Stimulated activated CD4-positive, alpha-beta T cell treated with anti-CD3 and anti-CD28 coated beads, Interleukin-12 subunit alpha, Interleukin-12 subunit beta, amount 100 ng/mL, for 48 hours (primary cell): Measurements from ENCODE around the gene APOBEC3H.

ENCODE experiments used
- DNase-seq, 3 donors: peaks; one replicate each; pipeline ENCODE4 v3.0.0-alpha.2; 2020; ENCODE audit warnings: low read depth in 2 of 3, low spot score in 1 of 3

Gene APOBEC3H

GRCh38 chr22:39109361-39109760 is 12.3 kb downstream of the APOBEC3H start:
- DNase-seq: no peak

GRCh38 chr22:39110631-39111561 is 13.9 kb downstream of the APOBEC3H start:
- no peak for DNase-seq

GRCh38 chr22:39114112-39114511 is 17.1 kb downstream of the APOBEC3H start:
- no peak for DNase-seq

GRCh38 chr22:39115570-39115969 is 18.5 kb downstream of the APOBEC3H start:
- no peak for DNase-seq

- DNase-seq: no peak
These were observed 19.1 kb downstream of the APOBEC3H start for GRCh38 chr22:39115977-39116621.

- peak; percentile 72 to 75 (median 72) for DNase-seq
These were observed 20.6 kb downstream of the APOBEC3H start for GRCh38 chr22:39117585-39118191.

GRCh38 chr22:39120983-39121382 is 23.9 kb downstream of the APOBEC3H start:
- DNase-seq: no peak

- no peak for DNase-seq
These were observed 25.9 kb downstream of the APOBEC3H start for GRCh38 chr22:39122772-39123470.

- DNase-seq: no peak
These were observed 26.9 kb downstream of the APOBEC3H start for GRCh38 chr22:39123751-39124581.

- no peak for DNase-seq
These were observed 28.6 kb downstream of the APOBEC3H start for GRCh38 chr22:39125622-39126021.

- no peak for DNase-seq
These were observed 31.5 kb downstream of the APOBEC3H start for GRCh38 chr22:39128508-39128907.

GRCh38 chr22:39129081-39129480 is 32.0 kb downstream of the APOBEC3H start:
- no peak for DNase-seq

GRCh38 chr22:39129746-39130145 is 32.7 kb downstream of the APOBEC3H start:
- DNase-seq: no peak

GRCh38 chr22:39130152-39130704 is 33.2 kb downstream of the APOBEC3H start:
- DNase-seq: no peak

- no peak for DNase-seq
These were observed 34.1 kb downstream of the APOBEC3H start for GRCh38 chr22:39130892-39131855.

- DNase-seq: no peak
These were observed 35.2 kb downstream of the APOBEC3H start for GRCh38 chr22:39132281-39132680.

- DNase-seq: no peak
These were observed 36.0 kb downstream of the APOBEC3H start for GRCh38 chr22:39132871-39133524.

- no peak for DNase-seq
These were observed 36.8 kb downstream of the APOBEC3H start for GRCh38 chr22:39133871-39134270.
